ENCODE results near the gene PRSS56.

DNA sequence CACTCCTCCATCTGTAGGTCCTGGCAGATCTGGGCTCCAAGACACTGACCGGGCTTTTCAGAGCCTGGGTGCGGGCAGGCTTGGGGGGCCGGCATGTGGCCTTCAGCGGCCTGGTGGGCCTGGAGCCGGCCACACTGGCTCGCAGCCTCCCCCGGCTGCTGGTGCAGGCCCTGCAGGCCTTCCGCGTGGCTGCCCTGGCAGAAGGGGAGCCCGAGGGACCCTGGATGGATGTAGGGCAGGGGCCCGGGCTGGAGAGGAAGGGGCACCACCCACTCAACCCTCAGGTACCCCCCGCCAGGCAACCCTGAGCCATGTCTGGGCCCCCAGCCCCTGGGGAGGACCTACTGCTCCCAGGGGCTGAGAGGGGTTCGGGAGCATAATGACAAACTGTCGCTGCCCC, 5.0 kb downstream of the PRSS56 start:
- TF ChIP-seq, protein P1, sequence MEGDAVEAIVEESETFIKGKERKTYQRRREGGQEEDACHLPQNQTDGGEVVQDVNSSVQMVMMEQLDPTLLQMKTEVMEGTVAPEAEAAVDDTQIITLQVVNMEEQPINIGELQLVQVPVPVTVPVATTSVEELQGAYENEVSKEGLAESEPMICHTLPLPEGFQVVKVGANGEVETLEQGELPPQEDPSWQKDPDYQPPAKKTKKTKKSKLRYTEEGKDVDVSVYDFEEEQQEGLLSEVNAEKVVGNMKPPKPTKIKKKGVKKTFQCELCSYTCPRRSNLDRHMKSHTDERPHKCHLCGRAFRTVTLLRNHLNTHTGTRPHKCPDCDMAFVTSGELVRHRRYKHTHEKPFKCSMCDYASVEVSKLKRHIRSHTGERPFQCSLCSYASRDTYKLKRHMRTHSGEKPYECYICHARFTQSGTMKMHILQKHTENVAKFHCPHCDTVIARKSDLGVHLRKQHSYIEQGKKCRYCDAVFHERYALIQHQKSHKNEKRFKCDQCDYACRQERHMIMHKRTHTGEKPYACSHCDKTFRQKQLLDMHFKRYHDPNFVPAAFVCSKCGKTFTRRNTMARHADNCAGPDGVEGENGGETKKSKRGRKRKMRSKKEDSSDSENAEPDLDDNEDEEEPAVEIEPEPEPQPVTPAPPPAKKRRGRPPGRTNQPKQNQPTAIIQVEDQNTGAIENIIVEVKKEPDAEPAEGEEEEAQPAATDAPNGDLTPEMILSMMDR (IDR thresholded peaks at IDR 0.05): no peak
- no peak for TF ChIP-seq POLR2AphosphoS5 (IDR thresholded peaks at IDR 0.05)

Measured in breast epithelium (tissue), 3 donors.